Activated gamma-delta T cell (primary cell): ENCODE results near the gene FOXB1.
A peak's percentile ranks its signal among the peaks of the same experiment; 100 is the strongest.

Experiments used
- DNase-seq: peaks from one replicate; lab custom pipeline; 2025; lab: John Stamatoyannopoulos, UW
- total RNA-seq, 2 donors: gene quantifications; one replicate each; lab custom pipeline; 2026; lab: John Stamatoyannopoulos, UW

Gene FOXB1
- 0.05 to 0.22 reads per million in 2 donors for total RNA-seq

- no peak for DNase-seq
Measured at GRCh38 chr15:60004009-60004845, at the start of gene FOXB1. Gene FOXB1, plus strand, starts transcription at chr15:60004311. Its CDS starts 653 bp downstream, at chr15:60004964.

GRCh38 chr15:59958288-59958687, 45.8 kb upstream of the FOXB1 start:
- DNase-seq: no peak

GRCh38 chr15:59960318-59960717, 43.8 kb upstream of the FOXB1 start:
- DNase-seq: no peak

GRCh38 chr15:59963322-59963721, 40.8 kb upstream of the FOXB1 start:
- no peak for DNase-seq

- DNase-seq: no peak
Measured at GRCh38 chr15:59963925-59964324, 40.2 kb upstream of the FOXB1 start.

- no peak for DNase-seq
Measured at GRCh38 chr15:59965741-59966140, 38.4 kb upstream of the FOXB1 start.

GRCh38 chr15:59966262-59966661, 37.8 kb upstream of the FOXB1 start:
- DNase-seq: no peak

GRCh38 chr15:59968314-59968713, 35.8 kb upstream of the FOXB1 start:
- DNase-seq: no peak

GRCh38 chr15:59972241-59972640, 31.9 kb upstream of the FOXB1 start:
- no peak for DNase-seq

GRCh38 chr15:59976480-59977271, 27.4 kb upstream of the FOXB1 start:
- DNase-seq: no peak

- no peak for DNase-seq
Measured at GRCh38 chr15:59991834-59992233, 12.3 kb upstream of the FOXB1 start.

GRCh38 chr15:59993041-59993750, 10.9 kb upstream of the FOXB1 start:
- no peak for DNase-seq

- no peak for DNase-seq
Measured at GRCh38 chr15:59993950-59994401, 10.1 kb upstream of the FOXB1 start.

GRCh38 chr15:59994526-59994887, 9.6 kb upstream of the FOXB1 start:
- no peak for DNase-seq

GRCh38 chr15:59994888-59995557, 9.1 kb upstream of the FOXB1 start:
- no peak for DNase-seq

- no peak for DNase-seq
Measured at GRCh38 chr15:59995568-59996297, 8.4 kb upstream of the FOXB1 start.

- DNase-seq: no peak
Measured at GRCh38 chr15:59996298-59997041, 7.6 kb upstream of the FOXB1 start.

- peak; percentile 19 for DNase-seq
Measured at GRCh38 chr15:59997070-59997701, 6.9 kb upstream of the FOXB1 start.

GRCh38 chr15:59998305-59998949, 5.7 kb upstream of the FOXB1 start:
- DNase-seq: no peak
